Gastroesophageal sphincter (tissue), 4 donors: ENCODE results near the gene SLC6A4. TPM values are rescaled to one million over a fixed set of nuclear protein-coding genes. Genes with fewer than 3 reads are reported as not detected.

Experiments used
- ATAC-seq: fragments of 150-250 bp; one replicate; pipeline ENCODE4 v1.9.1; 2016; ENCODE audit warnings: mild to moderate bottlenecking, moderate library complexity
- H3K27ac ChIP-seq, 4 donors: fragments of 200-600 bp; sonication (generic) in 3 of 4; 1 replicate in 3 of 4; 2 replicates in 1 of 4; pipeline ENCODE4 v1.5.1; 2016 to 2019
- H3K27me3 ChIP-seq: fragments of 200-600 bp; sonication (generic); one replicate; pipeline ENCODE4 v1.5.1; 2019
- H3K36me3 ChIP-seq, 2 donors: fragments of 200-600 bp; sonication (generic); one replicate each; pipeline ENCODE4 v1.5.1; 2019; ENCODE audit warnings: control low read depth in 1 of 2
- H3K4me1 ChIP-seq, 3 donors: fragments of 200-600 bp; sonication (generic); 1 replicate in 2 of 3; 2 replicates in 1 of 3; pipeline ENCODE4 v1.5.1; 2016 to 2019; ENCODE audit warnings: control low read depth in 2 of 3
- H3K4me3 ChIP-seq, 2 donors: fragments of 200-600 bp; sonication (generic); one replicate each; pipeline ENCODE4 v1.5.1; 2019; ENCODE audit warnings: mild to moderate bottlenecking in 1 of 2, moderate library complexity in 1 of 2
- H3K9me3 ChIP-seq, 3 donors: fragments of 200-600 bp; sonication (generic); one replicate each; pipeline ENCODE4 v1.5.1; 2017 to 2019; ENCODE audit warnings: control low read depth in 2 of 3
- CTCF ChIP-seq, 4 experiments: fragments of 200-600 bp in 2 of 4; fragments of 450-650 bp in 2 of 4; sonication (generic) in 1 of 4; IDR thresholded peaks; one replicate each; pipeline ENCODE4 v1.5.1; 2017 to 2019; ENCODE audit warnings: antibody characterized with exemption in 4 of 4, mild to moderate bottlenecking in 2 of 4, moderate library complexity in 2 of 4
- EP300 ChIP-seq: sonication (generic); formaldehyde crosslinking; IDR thresholded peaks from one replicate; pipeline ENCODE4 v1.6.1; 2017; ENCODE audit warnings: antibody characterized with exemption, mild to moderate bottlenecking
- POLR2A ChIP-seq, 2 donors: fragments of 450-650 bp; IDR thresholded peaks; one replicate each; pipeline ENCODE4 v1.6.1; 2017; ENCODE audit warnings: antibody characterized with exemption in 2 of 2, mild to moderate bottlenecking in 2 of 2, moderate library complexity in 1 of 2
- POLR2AphosphoS5 ChIP-seq: sonication (generic); formaldehyde crosslinking; IDR thresholded peaks from one replicate; pipeline ENCODE4 v1.6.1; 2017; ENCODE audit warnings: antibody characterized with exemption
- WGBS, 2 donors: methylation state at CpG; one replicate each; pipeline ENCODE4 v1.1.5; 2018; ENCODE audit warnings: low coverage in 1 of 2; 5-methylcytosine and 5-hydroxymethylcytosine counted together
- total RNA-seq, 4 donors: library from RNA; depleted of rRNA; stranded (reverse); fragments of >200 nt; gene quantifications; one replicate each; pipeline ENCODE4 v1.1.0, GENCODE V29; 2016

SLC6A4 gene
- total RNA-seq, 4 donors from 2014 or later: under 0.01 to 0.22 (median 0.09) TPM

- TF ChIP-seq CTCF (IDR thresholded peaks at IDR 0.05) (no peak), POLR2A (IDR thresholded peaks at IDR 0.05) (no peak), POLR2AphosphoS5 (no peak), EP300 (no peak)
- 75 to 96% methylated on average over 4 of the region's 4 CpGs for WGBS, 2 donors
- no peaks in the 10 kb centered on the region for H3K27me3 ChIP-seq
- no peak for ATAC-seq
- H3K9me3 ChIP-seq: no peaks in the 10 kb centered on the region
- no peak overlapping the region for H3K4me3 ChIP-seq
- no peaks in the 10 kb centered on the region for H3K36me3 ChIP-seq
- H3K4me1 ChIP-seq: no peaks in the 10 kb centered on the region
- no peak overlapping the region for H3K27ac ChIP-seq
Measured at GRCh38 chr17:30219315-30219714, 16.2 kb downstream of the SLC6A4 start.

GRCh38 chr17:30218799-30219198, 16.7 kb downstream of the SLC6A4 start:
- Histone ChIP-seq H3K36me3 (no peaks in the 10 kb centered on the region), H3K27ac (no peak overlapping the region), H3K4me1 (no peaks in the 10 kb centered on the region), H3K27me3 (no peaks in the 10 kb centered on the region), H3K9me3 (no peaks in the 10 kb centered on the region), H3K4me3 (no peak overlapping the region)
- WGBS, 2 donors: 63 to 92% methylated on average over 2 to 4 of the region's 9 CpGs
- TF ChIP-seq EP300: no peak
- no peak for TF ChIP-seq POLR2AphosphoS5
- TF ChIP-seq POLR2A (IDR thresholded peaks at IDR 0.05): no peak
- TF ChIP-seq CTCF (IDR thresholded peaks at IDR 0.05): no peak
- ATAC-seq: no peak

GRCh38 chr17:30217746-30218245, 17.7 kb downstream of the SLC6A4 start:
- Histone ChIP-seq H3K27ac (no peak overlapping the region), H3K9me3 (no peaks in the 10 kb centered on the region), H3K4me1 (no peaks in the 10 kb centered on the region), H3K4me3 (no peak overlapping the region), H3K27me3 (no peaks in the 10 kb centered on the region), H3K36me3 (no peaks in the 10 kb centered on the region)
- TF ChIP-seq POLR2AphosphoS5: no peak
- no peak for TF ChIP-seq POLR2A (IDR thresholded peaks at IDR 0.05)
- no peak for TF ChIP-seq EP300
- no peak for TF ChIP-seq CTCF (IDR thresholded peaks at IDR 0.05)
- ATAC-seq: no peak
- 88 to 93% methylated on average over 3 to 8 of the region's 11 CpGs for WGBS, 2 donors

- H3K9me3 ChIP-seq: no peaks in the 10 kb centered on the region
- no peaks in the 10 kb centered on the region for H3K27me3 ChIP-seq
- no peak for ATAC-seq
- H3K4me1 ChIP-seq: no peaks in the 10 kb centered on the region
- 93% methylated on average over 6 of the region's 6 CpGs; no CpG with 5 or more reads in 1 of the 2 donors for WGBS, 2 donors
- H3K27ac ChIP-seq: no peak overlapping the region
- no peak overlapping the region for H3K4me3 ChIP-seq
- TF ChIP-seq CTCF (IDR thresholded peaks at IDR 0.05) (no peak), POLR2A (IDR thresholded peaks at IDR 0.05) (no peak), POLR2AphosphoS5 (no peak)
- H3K36me3 ChIP-seq: no peaks in the 10 kb centered on the region
Measured at GRCh38 chr17:30217054-30217453, 18.4 kb downstream of the SLC6A4 start.

- H3K4me3 ChIP-seq: no peak overlapping the region
- no CpG with 5 or more reads among the region's 11 CpGs for WGBS, 2 donors
- no peaks in the 10 kb centered on the region for H3K4me1 ChIP-seq
- no peak overlapping the region for H3K27ac ChIP-seq
- TF ChIP-seq POLR2AphosphoS5 (no peak), CTCF (IDR thresholded peaks at IDR 0.05) (no peak), EP300 (no peak), POLR2A (IDR thresholded peaks at IDR 0.05) (no peak)
- no peaks in the 10 kb centered on the region for H3K36me3 ChIP-seq
- H3K9me3 ChIP-seq: no peaks in the 10 kb centered on the region
- H3K27me3 ChIP-seq: peaks cover 5% of the 10 kb centered on the region
- ATAC-seq: no peak
Measured at GRCh38 chr17:30212750-30213149, 22.7 kb downstream of the SLC6A4 start.
